Smooth muscle cell (in vitro differentiated cells): Measurements from ENCODE around the gene NBPF14. TPM values are rescaled to one million over a fixed set of nuclear protein-coding genes. Genes with fewer than 3 reads are reported as not detected.
"Not testable (repeated sequence)": the region's sequence is repeated elsewhere in the genome, so short reads cannot be mapped to it uniquely, and the experiment has no call there.

ENCODE experiments used
- DNase-seq: peaks from one replicate; lab custom pipeline; 2025; ENCODE audit not compliant: unreplicated experiment; lab: John Stamatoyannopoulos, UW
- H2AFZ ChIP-seq: fragments of 200-600 bp; sonication (generic); 2 replicates; pipeline ENCODE4 v1.6.0; 2016; ENCODE audit warnings: antibody characterized with exemption, low read depth, mild to moderate bottlenecking
- H3F3A ChIP-seq: fragments of 200-600 bp; sonication (generic); 2 replicates; pipeline ENCODE4 v1.6.0; 2017; ENCODE audit warnings: antibody characterized with exemption, low read depth
- H3K27ac ChIP-seq: fragments of 200-600 bp; sonication (generic); 2 replicates; pipeline ENCODE4 v1.5.1; 2016; ENCODE audit warnings: low read depth, mild to moderate bottlenecking
- H3K27me3 ChIP-seq: fragments of 200-600 bp; sonication (generic); 2 replicates; pipeline ENCODE4 v1.6.1; 2016; ENCODE audit warnings: low read depth, mild to moderate bottlenecking
- H3K36me3 ChIP-seq: fragments of 200-600 bp; sonication (generic); 2 replicates; pipeline ENCODE4 v1.5.1; 2016; ENCODE audit warnings: low read depth
- H3K4me1 ChIP-seq: fragments of 200-600 bp; sonication (generic); 2 replicates; pipeline ENCODE4 v1.5.1; 2016; ENCODE audit warnings: low read depth
- H3K4me2 ChIP-seq: fragments of 200-600 bp; sonication (generic); 2 replicates; pipeline ENCODE4 v1.6.0; 2016; ENCODE audit warnings: mild to moderate bottlenecking
- H3K4me3 ChIP-seq: fragments of 200-600 bp; sonication (generic); 2 replicates; pipeline ENCODE4 v1.5.1; 2016; ENCODE audit warnings: mild to moderate bottlenecking
- H3K79me2 ChIP-seq: fragments of 200-600 bp; sonication (generic); 2 replicates; pipeline ENCODE4 v1.6.0; 2016; ENCODE audit warnings: low read depth, mild to moderate bottlenecking
- H3K9ac ChIP-seq: fragments of 200-600 bp; sonication (generic); 2 replicates; pipeline ENCODE4 v1.6.0; 2016; ENCODE audit warnings: low read depth
- H3K9me3 ChIP-seq: fragments of 200-600 bp; sonication (generic); replicated peaks from 2 replicates; pipeline ENCODE4 v1.5.1; 2016; ENCODE audit warnings: low read depth
- H4K20me1 ChIP-seq: fragments of 200-600 bp; sonication (generic); 2 replicates; pipeline ENCODE4 v1.6.0; 2016; ENCODE audit warnings: low read depth
- WGBS: methylation state at CpG from one replicate; pipeline ENCODE4 v1.1.7; 2016; ENCODE audit warnings: low lambda C conversion rate; 5-methylcytosine and 5-hydroxymethylcytosine counted together
- polyA plus RNA-seq: library from polyadenylated mRNA; unstranded; fragments of >200 nt; fragmentation: Nextera tagmentation; extraction: Ambion mirVana; gene quantifications from 2 replicates; pipeline ENCODE4 v1.2.1, GENCODE V29; 2016
- total RNA-seq: library from RNA; depleted of rRNA; stranded (reverse); fragments of >200 nt; gene quantifications from 2 replicates; pipeline ENCODE4 v1.2.3, GENCODE V29; 2014

The NBPF14 gene
- 11.4 and 19.1 TPM in 2 replicates for total RNA-seq
- polyA plus RNA-seq, result 27.4 and 30.8 TPM in 2 replicates

GRCh38 chr1:148595911-148596310 lies at the start of gene NBPF14:
Gene NBPF14 (minus strand): TSS chr1:148596011. CDS start chr1:148595717, 294 bp downstream.
- WGBS, result no CpG with 5 or more reads among the region's 5 CpGs
- not testable (repeated sequence) for H3K36me3 ChIP-seq, H3K79me2 ChIP-seq, H3K4me2 ChIP-seq, DNase-seq, H4K20me1 ChIP-seq, H3K27ac ChIP-seq, H3F3A ChIP-seq, H3K27me3 ChIP-seq, H3K9me3 ChIP-seq, H3K4me3 ChIP-seq, H3K9ac ChIP-seq, H3K4me1 ChIP-seq, H2AFZ ChIP-seq

- not testable (repeated sequence) for H3K27ac ChIP-seq, H3K79me2 ChIP-seq, H3F3A ChIP-seq, H4K20me1 ChIP-seq, H3K9ac ChIP-seq, H3K4me3 ChIP-seq, H3K4me1 ChIP-seq, DNase-seq, H3K27me3 ChIP-seq, H3K4me2 ChIP-seq, H2AFZ ChIP-seq, H3K36me3 ChIP-seq, H3K9me3 ChIP-seq
- WGBS, result no CpG with 5 or more reads among the region's 6 CpGs
These were observed 29.6 kb upstream of the NBPF14 start for GRCh38 chr1:148625451-148625850.

GRCh38 chr1:148618216-148618615 lies 22.4 kb upstream of the NBPF14 start:
- not testable (repeated sequence) for H3K27me3 ChIP-seq, H3K9me3 ChIP-seq, H3K4me2 ChIP-seq, H3K36me3 ChIP-seq, DNase-seq, H3K9ac ChIP-seq, H4K20me1 ChIP-seq, H3F3A ChIP-seq, H3K4me1 ChIP-seq, H3K27ac ChIP-seq, H3K79me2 ChIP-seq, H2AFZ ChIP-seq, H3K4me3 ChIP-seq
- WGBS, result no CpG with 5 or more reads among the region's 1 CpG

- not testable (repeated sequence) for H3K9me3 ChIP-seq, H3K79me2 ChIP-seq, H3K4me2 ChIP-seq, H3K27me3 ChIP-seq, H3F3A ChIP-seq, H3K4me1 ChIP-seq, DNase-seq, H3K36me3 ChIP-seq, H2AFZ ChIP-seq, H3K9ac ChIP-seq, H3K4me3 ChIP-seq, H3K27ac ChIP-seq, H4K20me1 ChIP-seq
- WGBS, result 0% methylated on average over 1 of the region's 2 CpGs
These were observed 9.5 kb upstream of the NBPF14 start for GRCh38 chr1:148605266-148605665.

GRCh38 chr1:148595360-148595759 lies 451 bp downstream of the NBPF14 start:
- not testable (repeated sequence) for H3K9ac ChIP-seq, H3K27ac ChIP-seq, H3K79me2 ChIP-seq, DNase-seq, H2AFZ ChIP-seq, H3F3A ChIP-seq, H3K36me3 ChIP-seq, H4K20me1 ChIP-seq, H3K4me1 ChIP-seq, H3K27me3 ChIP-seq, H3K4me3 ChIP-seq, H3K4me2 ChIP-seq, H3K9me3 ChIP-seq
- no CpG with 5 or more reads among the region's 5 CpGs for WGBS

- H3K4me3 ChIP-seq, DNase-seq, H3K9ac ChIP-seq, H4K20me1 ChIP-seq, H3K27ac ChIP-seq, H3K79me2 ChIP-seq, H3K9me3 ChIP-seq, H3K4me2 ChIP-seq, H3K4me1 ChIP-seq, H2AFZ ChIP-seq, H3K36me3 ChIP-seq, H3F3A ChIP-seq, H3K27me3 ChIP-seq: not testable (repeated sequence)
- WGBS, result 97% methylated on average over 3 of the region's 5 CpGs
These were observed 4.7 kb downstream of the NBPF14 start for GRCh38 chr1:148591098-148591497.

- WGBS, result 81% methylated on average over 4 of the region's 4 CpGs
- H3K79me2 ChIP-seq, DNase-seq, H3K4me2 ChIP-seq, H3F3A ChIP-seq, H3K9me3 ChIP-seq, H3K9ac ChIP-seq, H3K36me3 ChIP-seq, H3K27me3 ChIP-seq, H3K4me3 ChIP-seq, H4K20me1 ChIP-seq, H2AFZ ChIP-seq, H3K27ac ChIP-seq, H3K4me1 ChIP-seq: not testable (repeated sequence)
These were observed 63.7 kb downstream of the NBPF14 start for GRCh38 chr1:148532158-148532557.

GRCh38 chr1:148529101-148529567 lies 66.7 kb downstream of the NBPF14 start:
- H3K4me2 ChIP-seq, result peak overlapping the region; percentile 67
- not testable (repeated sequence) for H2AFZ ChIP-seq, H3K9me3 ChIP-seq, H3F3A ChIP-seq, H3K27ac ChIP-seq, H3K79me2 ChIP-seq, DNase-seq, H3K4me1 ChIP-seq, H4K20me1 ChIP-seq, H3K27me3 ChIP-seq, H3K36me3 ChIP-seq, H3K9ac ChIP-seq
- WGBS, result 1% methylated on average over 23 of the region's 25 CpGs
- peak overlapping the region; percentile 39 for H3K4me3 ChIP-seq
